Activated CD8-positive, alpha-beta memory T cell treated with anti-CD3 and anti-CD28 coated beads, Interleukin-2, amount 50 U/mL, for 24 hours (primary cell): ENCODE data around the gene TP53I13.

Experiments
- DNase-seq: peaks from one replicate; pipeline ENCODE4 v3.0.0-alpha.2; 2020; ENCODE audit errors: extremely low read depth

TP53I13 gene

GRCh38 chr17:29567304-29567553 is 1.3 kb upstream of the TP53I13 start:
- no peak for DNase-seq

DNA sequence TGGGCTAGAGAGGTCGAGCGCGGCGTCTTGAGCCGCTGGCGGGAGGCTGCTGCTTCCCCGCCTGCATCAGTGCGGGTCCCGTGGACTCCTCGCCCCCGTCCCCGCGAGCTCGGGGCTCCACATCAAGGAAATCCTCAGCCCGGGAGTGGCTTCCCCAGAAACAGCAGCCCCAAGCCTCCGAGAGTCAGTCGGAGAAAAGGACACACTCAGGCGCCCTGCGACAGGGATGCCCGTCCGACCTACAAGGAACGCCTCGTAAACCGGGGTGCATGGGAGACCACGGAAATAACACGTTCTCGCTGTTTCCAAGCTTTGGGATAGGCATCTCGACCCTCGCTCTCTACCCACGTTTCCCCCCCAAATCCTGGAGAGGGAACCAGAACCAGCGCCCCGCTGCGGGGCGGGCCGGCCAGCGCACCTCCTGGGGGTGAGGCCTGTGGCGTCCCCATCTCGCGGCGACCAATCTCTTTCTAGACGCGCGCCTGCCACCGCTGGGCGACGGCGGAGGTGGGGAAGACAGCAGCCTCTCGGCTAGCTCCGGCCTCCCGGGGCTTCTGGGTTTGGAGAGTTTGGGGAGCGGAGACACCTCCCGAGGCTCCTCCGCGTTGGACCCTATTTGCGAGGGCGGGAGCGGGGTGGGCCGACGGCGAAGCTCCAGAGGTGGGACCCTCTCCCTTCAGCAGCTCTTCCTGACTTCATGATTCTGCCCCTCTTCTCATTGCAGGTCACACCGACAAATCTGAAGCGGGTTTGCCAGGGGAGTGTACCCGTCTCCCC is 759 bp upstream of the TP53I13 start:
- no peak for DNase-seq

GRCh38 chr17:29569245-29569950 is 897 bp downstream of the TP53I13 start:
- no peak for DNase-seq

- DNase-seq = no peak
Observed at GRCh38 chr17:29570521-29570920, 2.0 kb downstream of the TP53I13 start.

DNA sequence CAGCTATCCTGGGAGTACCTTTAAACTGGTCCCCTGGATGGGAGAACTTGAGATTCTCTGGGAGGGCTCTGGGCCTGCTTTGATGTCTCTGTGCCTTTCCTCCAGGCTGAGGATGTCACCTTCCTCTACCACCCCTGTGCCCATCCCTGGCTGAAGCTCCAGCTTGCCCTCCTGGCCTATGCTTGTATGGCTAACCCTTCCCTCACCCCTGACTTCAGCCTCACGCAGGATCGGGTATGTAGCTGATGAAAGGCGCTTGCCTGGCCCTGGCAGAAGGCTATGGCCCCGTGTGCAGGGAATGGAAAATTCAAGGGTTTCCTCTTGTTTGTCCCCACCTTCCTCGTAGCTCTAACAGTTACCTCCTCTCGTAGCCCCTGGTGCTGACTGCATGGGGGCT is 3.0 kb downstream of the TP53I13 start:
- DNase-seq = no peak

DNA sequence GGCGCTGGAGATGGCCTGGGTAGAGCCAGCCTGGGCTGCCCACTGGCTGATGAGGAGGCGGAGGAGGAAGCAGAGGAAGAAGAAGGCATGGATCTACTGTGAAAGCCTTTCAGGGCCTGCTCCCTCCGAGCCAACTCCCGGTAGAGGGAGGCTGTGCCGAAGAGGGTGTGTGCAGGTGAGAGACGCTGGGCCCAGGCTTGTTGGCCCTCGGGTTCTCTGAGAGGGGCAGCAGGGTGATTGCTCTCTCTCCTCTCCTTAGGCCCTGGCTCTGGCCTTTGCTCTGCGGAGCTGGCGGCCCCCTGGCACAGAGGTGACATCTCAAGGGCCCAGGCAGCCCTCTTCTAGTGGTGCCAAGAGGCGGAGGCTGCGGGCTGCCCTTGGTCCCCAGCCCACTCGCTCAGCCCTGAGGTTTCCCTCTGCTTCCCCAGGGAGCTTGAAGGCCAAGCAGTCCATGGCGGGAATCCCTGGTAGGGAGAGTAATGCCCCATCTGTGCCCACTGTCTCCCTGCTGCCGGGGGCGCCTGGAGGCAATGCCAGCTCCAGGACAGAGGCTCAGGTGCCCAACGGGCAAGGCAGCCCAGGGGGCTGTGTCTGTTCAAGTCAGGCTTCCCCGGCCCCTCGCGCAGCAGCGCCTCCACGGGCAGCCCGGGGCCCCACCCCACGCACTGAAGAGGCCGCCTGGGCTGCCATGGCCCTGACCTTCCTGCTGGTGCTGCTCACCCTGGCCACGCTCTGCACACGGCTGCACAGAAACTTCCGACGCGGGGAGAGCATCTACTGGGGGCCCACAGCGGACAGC is 3.6 kb downstream of the TP53I13 start:
- no peak for DNase-seq

GRCh38 chr17:29572691-29573557 is 4.4 kb downstream of the TP53I13 start:
- DNase-seq = no peak

GRCh38 chr17:29573558-29573869 is 5.0 kb downstream of the TP53I13 start:
- DNase-seq = no peak

DNA sequence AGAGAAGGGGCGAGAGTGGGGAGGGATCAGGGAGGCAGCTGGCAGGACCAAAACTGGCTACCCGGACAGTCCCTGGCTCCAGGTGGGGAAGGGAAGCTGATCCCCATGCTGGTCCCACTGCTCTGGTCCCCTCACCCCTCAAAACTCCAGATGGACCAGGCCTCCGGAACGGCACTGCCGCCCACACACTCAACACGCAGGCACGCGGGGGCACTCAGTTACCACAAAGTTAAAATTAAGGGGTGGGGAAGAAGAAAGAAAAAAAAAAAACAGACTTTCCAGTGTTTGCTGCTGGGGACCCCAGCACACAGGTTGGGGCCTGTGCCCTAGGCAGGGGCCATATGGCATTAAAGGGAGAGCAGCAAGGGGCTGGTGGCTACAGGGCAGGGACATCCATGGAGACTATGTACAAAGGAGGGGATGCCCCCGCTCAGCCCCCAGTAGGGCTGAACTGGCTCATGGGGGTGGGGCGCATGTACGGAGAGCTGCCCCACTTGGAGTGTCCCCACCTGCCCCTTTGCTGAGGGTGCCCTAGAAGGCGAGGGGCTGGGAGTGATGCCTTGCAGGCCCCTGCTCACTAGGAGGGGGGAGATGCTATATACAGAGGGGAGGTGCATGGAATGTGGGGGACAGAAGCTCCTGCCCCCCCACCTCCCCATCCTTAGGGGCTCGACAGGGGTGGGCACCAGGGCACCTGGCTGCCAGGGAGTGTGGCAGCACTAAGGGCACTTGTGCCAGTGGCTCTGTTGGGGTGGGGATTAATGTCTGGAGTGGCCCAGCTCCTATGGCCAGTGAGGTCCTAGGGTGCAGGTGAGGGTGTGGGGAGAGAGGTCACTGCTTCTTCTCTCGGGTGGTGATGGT is 5.6 kb downstream of the TP53I13 start:
- no peak for DNase-seq

GRCh38 chr17:29574732-29575510 is 6.4 kb downstream of the TP53I13 start:
- no peak for DNase-seq

GRCh38 chr17:29575511-29576213 is 7.2 kb downstream of the TP53I13 start:
- no peak for DNase-seq

DNA sequence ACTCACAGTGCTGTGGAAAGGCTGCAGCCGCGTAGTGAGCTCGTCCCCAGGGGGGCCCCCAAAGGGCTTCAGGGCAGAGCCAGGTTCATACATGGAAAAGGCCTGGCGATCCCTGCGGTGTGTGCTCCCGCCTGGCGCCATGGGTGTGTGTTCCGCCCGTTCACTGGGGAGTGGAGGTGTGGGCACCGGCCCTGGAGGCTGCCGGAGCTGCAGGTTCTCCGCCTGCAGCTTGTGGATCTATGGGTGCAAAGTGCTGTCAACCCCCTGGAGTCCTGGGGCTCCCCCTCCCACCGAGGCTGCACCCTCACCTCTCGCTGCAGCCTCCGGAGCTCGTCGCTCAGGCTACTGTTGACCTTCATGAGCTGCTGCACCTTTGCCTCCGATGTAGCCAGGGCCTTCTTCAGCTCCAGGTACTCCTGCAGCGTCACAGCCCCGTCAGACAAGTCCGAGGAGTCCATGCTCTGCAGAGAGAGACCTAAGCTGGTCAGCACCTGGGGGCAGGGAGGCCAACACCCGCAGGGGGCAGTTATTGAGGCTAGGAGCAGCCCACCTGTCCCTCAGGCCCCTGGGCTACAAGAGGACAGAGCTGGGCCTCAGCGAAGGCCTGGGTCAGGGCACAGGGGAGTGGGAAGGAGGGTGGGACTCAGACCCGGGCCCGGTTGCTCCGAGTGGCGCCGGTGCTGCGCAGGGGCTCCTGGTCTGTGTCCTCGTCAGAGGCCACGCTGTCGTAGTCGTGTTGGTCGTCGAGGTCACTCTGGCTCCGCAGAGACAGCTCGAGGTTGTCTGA is 7.9 kb downstream of the TP53I13 start:
- no peak for DNase-seq

DNA sequence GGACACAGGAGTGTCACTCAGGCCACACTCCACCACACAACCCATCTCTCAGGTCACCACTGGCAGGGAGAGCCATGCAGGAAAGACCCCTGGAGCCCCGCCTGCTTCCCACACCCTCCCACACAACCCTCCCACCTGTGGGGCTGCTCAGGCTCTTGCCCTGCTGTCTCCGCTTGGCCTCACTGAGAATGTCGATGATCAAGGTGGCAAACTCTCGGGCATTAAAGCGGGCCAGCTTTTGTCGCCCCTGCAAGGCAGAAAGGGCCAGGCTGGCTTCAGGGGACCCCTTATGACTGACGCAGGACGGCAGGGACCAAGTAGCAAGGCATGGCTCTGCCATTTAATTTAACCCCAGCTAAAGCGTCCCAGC is 8.5 kb downstream of the TP53I13 start:
- DNase-seq = no peak

DNA sequence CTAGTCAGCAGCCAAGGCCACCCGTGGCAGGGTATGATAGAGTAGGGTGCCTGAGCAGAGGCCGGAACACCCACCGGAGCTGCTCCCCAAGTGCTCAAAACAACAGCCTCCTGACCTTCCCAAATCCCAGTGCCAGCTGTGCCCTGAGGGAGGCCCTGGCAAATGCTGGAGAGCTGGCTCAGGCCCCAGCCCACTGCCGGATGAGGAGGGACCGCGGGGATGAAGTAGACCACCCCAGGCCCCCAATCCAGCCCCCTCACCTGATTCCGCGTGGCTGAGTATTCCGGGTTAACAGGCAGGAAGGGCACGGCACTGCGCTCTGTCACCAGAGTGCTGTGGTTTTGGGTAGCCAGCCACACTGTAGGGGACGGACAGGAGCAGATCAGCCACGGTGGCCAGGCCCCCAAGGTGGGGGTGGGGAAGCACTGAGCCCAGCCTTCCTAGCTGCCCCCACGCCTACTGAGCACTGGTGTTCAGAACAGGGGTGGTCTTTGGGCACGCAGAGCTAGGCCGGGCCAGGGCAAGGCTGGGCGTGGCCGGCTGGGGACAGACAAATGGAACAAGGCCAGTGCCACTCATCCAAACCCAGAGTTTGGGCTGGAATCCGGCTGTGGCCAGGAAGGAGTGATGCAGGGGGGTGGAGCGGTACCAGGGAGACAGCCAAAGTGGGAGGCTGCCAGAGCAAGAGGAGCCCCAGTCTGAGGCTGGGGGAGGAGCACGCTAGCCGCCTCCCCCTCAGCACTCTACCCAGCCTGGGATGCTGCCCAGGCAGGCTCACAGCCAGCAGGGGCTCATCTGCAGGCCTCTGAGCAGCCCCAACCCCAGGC is 9.1 kb downstream of the TP53I13 start:
- DNase-seq = no peak

- DNase-seq = no peak
Observed at GRCh38 chr17:29578626-29579485, 10.4 kb downstream of the TP53I13 start.

- DNase-seq = peak; percentile 80
Observed at GRCh38 chr17:29579866-29580771, 11.6 kb downstream of the TP53I13 start.
